ENCODE measurements around the gene AFDN.

GRCh38 chr6:167953551-167953950, 126.8 kb downstream of the AFDN start:
- no peak for TF ChIP-seq CTCF (IDR thresholded peaks at IDR 0.05)
- TF ChIP-seq USF2 (IDR thresholded peaks at IDR 0.05; ENCODE audit: borderline replicate concordance, low read depth, low read length) = no peak
- TF ChIP-seq PBX3 (IDR thresholded peaks at IDR 0.05) = no peak
- TF ChIP-seq REST (IDR thresholded peaks at IDR 0.05; ENCODE audit: low read depth, low read length) = no peak
- TF ChIP-seq MAX (IDR thresholded peaks at IDR 0.05; ENCODE audit: low read depth) = no peak
